HG03565 (cell line): ENCODE results near the gene GRAMD1B.

Experiments used
- ATAC-seq: cut with Tn5 transposase; IDR thresholded peaks from one replicate; pipeline ENCODE4 v1.9.1; 2021; ENCODE audit warnings: mild to moderate bottlenecking, moderate library complexity; ENCODE audit not compliant: unreplicated experiment

The GRAMD1B gene

GRCh38 chr11:123527526-123527925, 97.5 kb downstream of the GRAMD1B start:
- ATAC-seq = no peak

- no peak for ATAC-seq
Observed at GRCh38 chr11:123527947-123528346, 97.9 kb downstream of the GRAMD1B start.

- no peak for ATAC-seq
Observed at GRCh38 chr11:123531325-123531724, 101.3 kb downstream of the GRAMD1B start.

GRCh38 chr11:123532131-123532530, 102.1 kb downstream of the GRAMD1B start:
- no peak for ATAC-seq

GRCh38 chr11:123535401-123535800, 105.3 kb downstream of the GRAMD1B start:
- no peak for ATAC-seq

GRCh38 chr11:123536690-123537437, 106.8 kb downstream of the GRAMD1B start:
- ATAC-seq = no peak

- no peak for ATAC-seq
Observed at GRCh38 chr11:123537726-123538125, 107.7 kb downstream of the GRAMD1B start.

GRCh38 chr11:123543797-123544196, 113.7 kb downstream of the GRAMD1B start:
- ATAC-seq = no peak

- ATAC-seq = no peak
Observed at GRCh38 chr11:123544631-123545375, 114.7 kb downstream of the GRAMD1B start.

- no peak for ATAC-seq
Observed at GRCh38 chr11:123545726-123546270, 115.7 kb downstream of the GRAMD1B start.

- no peak for ATAC-seq
Observed at GRCh38 chr11:123546515-123546914, 116.4 kb downstream of the GRAMD1B start.

- ATAC-seq = peak; percentile 93
Observed at GRCh38 chr11:123547180-123547579, 117.1 kb downstream of the GRAMD1B start.

- no peak for ATAC-seq
Observed at GRCh38 chr11:123548774-123549173, 118.7 kb downstream of the GRAMD1B start.

- no peak for ATAC-seq
Observed at GRCh38 chr11:123549926-123550917, 120.2 kb downstream of the GRAMD1B start.

- ATAC-seq = no peak
Observed at GRCh38 chr11:123551079-123551478, 121.0 kb downstream of the GRAMD1B start.

- no peak for ATAC-seq
Observed at GRCh38 chr11:123556633-123557032, 126.6 kb downstream of the GRAMD1B start.

- no peak for ATAC-seq
Observed at GRCh38 chr11:123558536-123559315, 128.7 kb downstream of the GRAMD1B start.

GRCh38 chr11:123559523-123559955, 129.5 kb downstream of the GRAMD1B start:
- no peak for ATAC-seq

GRCh38 chr11:123560006-123560405, 129.9 kb downstream of the GRAMD1B start:
- ATAC-seq = no peak

GRCh38 chr11:123561431-123561800, 131.3 kb downstream of the GRAMD1B start:
- no peak for ATAC-seq
